A549 treated with GW870086 at 1 μM for 4 hours (cell line): Measurements from ENCODE around the gene C16orf89. TPM values are rescaled to one million over a fixed set of nuclear protein-coding genes. Genes with fewer than 3 reads are reported as not detected.

Experiments
- total RNA-seq: library from RNA; stranded (reverse); fragments of 200-300 nt; extraction: Qiagen RNA extraction; gene quantifications from 5 replicates; pipeline ENCODE4 v1.2.3, GENCODE V29; 2022; ENCODE audit warnings: low read depth

The C16orf89 gene
- total RNA-seq: not detected in 5 replicates

GRCh38 chr16:5065813-5066212, at the start of gene C16orf89:
C16orf89 (minus strand) TSS chr16:5065956; CDS start chr16:5065908, 48 bp downstream.

GRCh38 chr16:5097470-5098220, 31.9 kb upstream of the C16orf89 start, which contains the start of gene EEF2KMT:
EEF2KMT (minus strand) TSS chr16:5097795; CDS start chr16:5097739, 56 bp downstream.

DNA sequence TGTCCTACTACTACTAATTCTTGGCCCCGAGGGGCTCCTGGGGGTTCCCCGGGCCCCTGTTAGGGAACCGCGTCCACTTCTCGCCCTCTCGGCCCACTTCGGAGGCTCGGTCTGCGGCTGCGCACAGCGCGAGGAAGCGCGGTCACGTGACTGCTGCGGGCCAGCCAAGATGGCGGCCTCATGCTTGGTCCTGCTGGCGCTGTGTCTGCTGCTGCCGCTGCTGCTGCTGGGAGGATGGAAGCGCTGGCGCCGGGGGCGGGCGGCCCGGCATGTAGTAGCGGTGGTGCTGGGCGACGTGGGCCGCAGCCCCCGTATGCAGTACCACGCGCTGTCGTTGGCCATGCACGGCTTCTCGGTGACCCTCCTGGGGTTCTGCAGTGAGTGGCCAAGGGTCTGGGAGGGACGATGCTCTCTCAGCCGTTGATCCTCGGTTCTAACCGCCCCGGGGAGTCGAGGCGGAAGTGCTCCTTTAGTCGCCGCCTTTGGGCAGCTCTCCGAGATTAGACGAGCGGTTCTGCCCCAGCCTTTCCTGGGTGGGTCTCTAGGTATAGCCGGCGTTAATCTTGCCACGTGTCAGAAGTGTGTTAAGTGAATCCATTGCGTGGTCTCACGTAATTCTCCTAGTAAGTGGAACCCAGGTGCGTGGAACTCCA, 6.1 kb upstream of the C16orf89 start, which contains the start of gene ALG1:
TSS of gene ALG1 (plus strand) at position 163 of the 653 bp plus-strand sequence. CDS start at position 170, 7 bp downstream.

GRCh38 chr16:5033256-5034166, 32.2 kb downstream of the C16orf89 start, which contains the start of gene NAGPA:
NAGPA (minus strand) TSS chr16:5033935; CDS start chr16:5033914, 21 bp downstream.

Other genes starting within 250 kb of the C16orf89 start
- 38.5 to 42.8 TPM (median 41.0 TPM) in 5 replicates for gene GLYR1, start 218.7 kb downstream of the C16orf89 start, total RNA-seq
- gene UBN1, start 218.5 kb downstream of the C16orf89 start, total RNA-seq: 25.3 to 29.0 TPM (median 27.8 TPM) in 5 replicates
- gene PPL, start 128.8 kb downstream of the C16orf89 start, total RNA-seq: 4.5 to 6.1 TPM (median 5.4 TPM) in 5 replicates
- 0.03 to 0.09 TPM (median 0.05 TPM) in 3 of 5 replicates, not detected in the others for gene SEC14L5, start 107.6 kb downstream of the C16orf89 start, total RNA-seq
- 14.6 to 19.4 TPM (median 18.6 TPM) in 5 replicates for gene NAGPA, start 32.0 kb downstream of the C16orf89 start, total RNA-seq
- gene ALG1, start 5.9 kb upstream of the C16orf89 start, total RNA-seq: 33.4 to 40.4 TPM (median 37.8 TPM) in 5 replicates
- 22.0 to 29.2 TPM (median 27.2 TPM) in 5 replicates for gene EEF2KMT, start 31.8 kb upstream of the C16orf89 start, total RNA-seq